ENCODE data around the gene CDH20.

Gene CDH20

GRCh38 chr18:61323951-61324350, 9.3 kb upstream of the CDH20 start:
- DNase-seq, result no peak
- Histone ChIP-seq H3K27ac (no peak overlapping the region), H3K4me3 (ENCODE audit: low read depth, low read length) (no peak overlapping the region), H3K27me3 (ENCODE audit: insufficient read depth, low read depth, severe bottlenecking) (no peaks in the 10 kb centered on the region), H3K36me3 (no peaks in the 10 kb centered on the region), H3K9me3 (ENCODE audit: severe bottlenecking) (no peaks in the 10 kb centered on the region)
- TF ChIP-seq CTCF (IDR thresholded peaks at IDR 0.05; ENCODE audit: low read depth, low read length), result no peak

GRCh38 chr18:61326407-61326806, 6.8 kb upstream of the CDH20 start:
- no peak for DNase-seq
- H3K9me3 ChIP-seq (ENCODE audit: severe bottlenecking), result no peaks in the 10 kb centered on the region

GRCh38 chr18:61329398-61329797, 3.8 kb upstream of the CDH20 start:
- no peak overlapping the region for H3K4me3 ChIP-seq (ENCODE audit: low read depth, low read length)
- no peak for TF ChIP-seq CTCF (IDR thresholded peaks at IDR 0.05; ENCODE audit: low read depth, low read length)
- H3K27ac ChIP-seq, result no peak overlapping the region
- no peaks in the 10 kb centered on the region for H3K9me3 ChIP-seq (ENCODE audit: severe bottlenecking)
- no peaks in the 10 kb centered on the region for H3K36me3 ChIP-seq
- no peaks in the 10 kb centered on the region for H3K27me3 ChIP-seq (ENCODE audit: insufficient read depth, low read depth, severe bottlenecking)
- no peak for DNase-seq

More at GRCh38 chr18:61326407-61326806, 6.8 kb upstream of the CDH20 start:
- Histone ChIP-seq H3K4me3 (ENCODE audit: low read depth, low read length) (no peak overlapping the region), H3K27ac (no peak overlapping the region), H3K27me3 (ENCODE audit: insufficient read depth, low read depth, severe bottlenecking) (no peaks in the 10 kb centered on the region), H3K36me3 (no peaks in the 10 kb centered on the region)
- TF ChIP-seq CTCF (IDR thresholded peaks at IDR 0.05; ENCODE audit: low read depth, low read length), result no peak

GRCh38 chr18:61331051-61331450, 2.2 kb upstream of the CDH20 start:
- no peak overlapping the region for H3K4me3 ChIP-seq (ENCODE audit: low read depth, low read length)
- TF ChIP-seq CTCF (IDR thresholded peaks at IDR 0.05; ENCODE audit: low read depth, low read length), result no peak
- H3K27ac ChIP-seq, result no peak overlapping the region
- no peaks in the 10 kb centered on the region for H3K27me3 ChIP-seq (ENCODE audit: insufficient read depth, low read depth, severe bottlenecking)
- no peaks in the 10 kb centered on the region for H3K36me3 ChIP-seq
- no peak for DNase-seq
- H3K9me3 ChIP-seq (ENCODE audit: severe bottlenecking), result no peaks in the 10 kb centered on the region

- Histone ChIP-seq H3K4me3 (ENCODE audit: low read depth, low read length) (peak overlapping the region; percentile 51), H3K27me3 (ENCODE audit: insufficient read depth, low read depth, severe bottlenecking) (no peaks in the 10 kb centered on the region), H3K9me3 (ENCODE audit: severe bottlenecking) (no peaks in the 10 kb centered on the region), H3K27ac (peak overlapping the region; percentile 20; the same call in 1 of the 2 replicates), H3K36me3 (no peaks in the 10 kb centered on the region)
- peak; percentile 69 for DNase-seq
- TF ChIP-seq CTCF (IDR thresholded peaks at IDR 0.05; ENCODE audit: low read depth, low read length), result peak; percentile 40; the same call in 1 of the 2 replicates
These were observed 688 bp downstream of the CDH20 start for GRCh38 chr18:61333746-61334490.

- no peak overlapping the region for H3K27ac ChIP-seq
- no peaks in the 10 kb centered on the region for H3K36me3 ChIP-seq
- H3K27me3 ChIP-seq (ENCODE audit: insufficient read depth, low read depth, severe bottlenecking), result no peaks in the 10 kb centered on the region
- H3K9me3 ChIP-seq (ENCODE audit: severe bottlenecking), result no peaks in the 10 kb centered on the region
- DNase-seq, result no peak
- no peak for TF ChIP-seq CTCF (IDR thresholded peaks at IDR 0.05; ENCODE audit: low read depth, low read length)
- peak overlapping the region; percentile 51 for H3K4me3 ChIP-seq (ENCODE audit: low read depth, low read length)
These were observed 1.2 kb downstream of the CDH20 start for GRCh38 chr18:61334491-61334850.
